OCI-LY1 (cell line): Measurements from ENCODE around the gene OR10X1.

Experiments
- H2AFZ ChIP-seq: fragments of 200-600 bp; sonication (generic), shearing (Covaris generic); 2 replicates; pipeline ENCODE4 v1.6.0; 2014; ENCODE audit warnings: antibody characterized with exemption, mild to moderate bottlenecking, low read length
- H3F3A ChIP-seq: fragments of 200-600 bp; sonication (generic), shearing (Covaris generic); 2 replicates; pipeline ENCODE4 v1.6.0; 2014; ENCODE audit warnings: mild to moderate bottlenecking, antibody characterized with exemption, low read length, moderate library complexity; ENCODE audit not compliant: insufficient read depth
- H3K27ac ChIP-seq: fragments of 200-600 bp; sonication (generic); 2 replicates; pipeline ENCODE4 v1.5.1; 2014; ENCODE audit warnings: low read length, mixed run types, mild to moderate bottlenecking, low read depth; ENCODE audit not compliant: poor library complexity, severe bottlenecking
- H3K27me3 ChIP-seq: fragments of 200-600 bp; sonication (generic); 2 replicates; pipeline ENCODE4 v1.6.0; 2014; ENCODE audit warnings: antibody characterized with exemption, mild to moderate bottlenecking, low read length, moderate library complexity; ENCODE audit not compliant: insufficient read depth
- H3K36me3 ChIP-seq: fragments of 200-600 bp; sonication (generic); 2 replicates; pipeline ENCODE4 v1.6.1; 2014; ENCODE audit warnings: mild to moderate bottlenecking, antibody characterized with exemption, low read length, moderate library complexity, mixed read lengths; ENCODE audit not compliant: insufficient read depth
- H3K4me1 ChIP-seq: fragments of 200-600 bp; sonication (generic); 2 replicates; pipeline ENCODE4 v1.5.1; 2014; ENCODE audit warnings: mild to moderate bottlenecking, low read length, moderate library complexity; ENCODE audit not compliant: insufficient read depth, severe bottlenecking
- H3K4me2 ChIP-seq: fragments of 200-600 bp; sonication (generic), shearing (Covaris generic); 2 replicates; pipeline ENCODE4 v1.6.1; 2014; ENCODE audit warnings: low read length
- H3K4me3 ChIP-seq: fragments of 200-600 bp; sonication (generic); 2 replicates; pipeline ENCODE4 v1.5.1; 2014; ENCODE audit warnings: low read length, low read depth, mild to moderate bottlenecking, mixed read lengths; ENCODE audit not compliant: poor library complexity, severe bottlenecking
- H3K79me2 ChIP-seq: fragments of 200-600 bp; shearing (Covaris generic); 2 replicates; pipeline ENCODE4 v1.6.1; 2016; ENCODE audit warnings: mixed run types, low read length, mixed read lengths; ENCODE audit not compliant: insufficient read depth
- H3K9ac ChIP-seq: fragments of 200-600 bp; sonication (generic), shearing (Covaris generic); 2 replicates; pipeline ENCODE4 v1.6.1; 2014; ENCODE audit warnings: mild to moderate bottlenecking, low read length, mixed read lengths
- H3K9me2 ChIP-seq: fragments of 200-600 bp; sonication (generic), shearing (Covaris generic); 2 replicates; pipeline ENCODE4 v1.6.1; 2014; ENCODE audit warnings: low read depth, mild to moderate bottlenecking, low read length, mixed read lengths
- H3K9me3 ChIP-seq: fragments of 200-600 bp; shearing (Covaris generic); 2 replicates; pipeline ENCODE4 v1.6.1; 2014; ENCODE audit warnings: low read length, mixed read lengths
- H4K20me1 ChIP-seq: fragments of 200-600 bp; sonication (generic), shearing (Covaris generic); 2 replicates; pipeline ENCODE4 v1.6.0; 2016; ENCODE audit warnings: mild to moderate bottlenecking, low read length; ENCODE audit not compliant: insufficient read depth
- EZH2 ChIP-seq: fragments of 200-600 bp; sonication (generic), shearing (Covaris generic); IDR thresholded peaks from 2 replicates; pipeline ENCODE4 v1.8.0; 2017; ENCODE audit warnings: borderline replicate concordance, mixed run types, mild to moderate bottlenecking, antibody characterized with exemption, low read length, moderate library complexity, mixed read lengths
- TF ChIP-seq, protein P1 (sequence below): fragments of 200-600 bp; sonication (generic), shearing (Covaris generic); IDR thresholded peaks from 2 replicates; pipeline ENCODE4 v1.5.1; 2017; ENCODE audit warnings: mild to moderate bottlenecking, antibody characterized with exemption, low read length, moderate library complexity, mixed read lengths

OR10X1 gene

DNA sequence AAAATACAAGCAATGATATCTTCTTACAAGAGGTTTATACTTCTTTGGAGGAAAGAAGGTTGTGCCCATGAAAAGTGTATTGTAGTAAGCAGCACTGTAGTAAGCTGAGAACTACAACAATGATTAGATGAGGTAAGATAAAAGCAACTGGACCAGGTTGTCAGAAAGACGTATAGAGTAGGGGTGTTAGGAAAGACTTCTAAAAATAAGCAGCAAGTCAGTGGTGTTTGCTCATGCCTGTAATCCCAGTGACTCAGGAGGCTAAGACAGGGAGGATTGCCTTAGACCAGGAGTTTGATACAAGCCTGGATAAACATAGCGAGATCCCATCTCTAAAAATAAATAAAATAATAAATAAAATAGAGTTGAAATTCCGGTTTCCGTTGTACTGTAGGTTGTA lies 4.3 kb upstream of the OR10X1 start:
- no peaks in the 10 kb centered on the region for H3K9me3 ChIP-seq
- no peaks in the 10 kb centered on the region for H4K20me1 ChIP-seq
- no peaks in the 10 kb centered on the region for H3K9me2 ChIP-seq
- H2AFZ ChIP-seq, result no peak overlapping the region
- no peak overlapping the region for H3K4me2 ChIP-seq
- H3K79me2 ChIP-seq, result no peaks in the 10 kb centered on the region
- TF ChIP-seq EZH2, result no peak
- TF ChIP-seq, protein P1, sequence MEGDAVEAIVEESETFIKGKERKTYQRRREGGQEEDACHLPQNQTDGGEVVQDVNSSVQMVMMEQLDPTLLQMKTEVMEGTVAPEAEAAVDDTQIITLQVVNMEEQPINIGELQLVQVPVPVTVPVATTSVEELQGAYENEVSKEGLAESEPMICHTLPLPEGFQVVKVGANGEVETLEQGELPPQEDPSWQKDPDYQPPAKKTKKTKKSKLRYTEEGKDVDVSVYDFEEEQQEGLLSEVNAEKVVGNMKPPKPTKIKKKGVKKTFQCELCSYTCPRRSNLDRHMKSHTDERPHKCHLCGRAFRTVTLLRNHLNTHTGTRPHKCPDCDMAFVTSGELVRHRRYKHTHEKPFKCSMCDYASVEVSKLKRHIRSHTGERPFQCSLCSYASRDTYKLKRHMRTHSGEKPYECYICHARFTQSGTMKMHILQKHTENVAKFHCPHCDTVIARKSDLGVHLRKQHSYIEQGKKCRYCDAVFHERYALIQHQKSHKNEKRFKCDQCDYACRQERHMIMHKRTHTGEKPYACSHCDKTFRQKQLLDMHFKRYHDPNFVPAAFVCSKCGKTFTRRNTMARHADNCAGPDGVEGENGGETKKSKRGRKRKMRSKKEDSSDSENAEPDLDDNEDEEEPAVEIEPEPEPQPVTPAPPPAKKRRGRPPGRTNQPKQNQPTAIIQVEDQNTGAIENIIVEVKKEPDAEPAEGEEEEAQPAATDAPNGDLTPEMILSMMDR, result no peak
- no peak overlapping the region for H3K27ac ChIP-seq
- H3K27me3 ChIP-seq, result no peaks in the 10 kb centered on the region
- no peak overlapping the region for H3K4me3 ChIP-seq
- no peaks in the 10 kb centered on the region for H3K4me1 ChIP-seq
- H3F3A ChIP-seq, result no peaks in the 10 kb centered on the region
- no peaks in the 10 kb centered on the region for H3K36me3 ChIP-seq
- no peak overlapping the region for H3K9ac ChIP-seq

DNA sequence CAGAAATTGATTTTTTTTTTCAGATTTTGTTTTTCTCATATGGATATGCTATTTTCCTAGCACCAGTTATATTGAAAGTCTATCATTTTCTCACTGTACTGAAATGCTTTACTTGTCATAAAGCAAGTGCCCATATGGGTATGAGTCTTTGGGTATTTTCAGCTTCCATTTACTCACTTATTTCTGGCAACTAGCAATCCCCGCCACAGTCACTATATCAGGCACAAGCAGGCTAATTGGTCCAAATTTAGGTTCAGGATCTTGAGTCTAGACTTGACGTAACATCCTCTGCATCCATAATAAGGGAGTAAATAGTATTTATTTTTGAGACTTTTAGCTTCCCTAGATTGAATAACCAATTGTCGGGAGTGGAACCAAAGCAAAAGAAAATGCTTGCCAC lies 2.1 kb downstream of the OR10X1 start:
- Histone ChIP-seq H3K9ac (no peak overlapping the region), H3K4me1 (no peaks in the 10 kb centered on the region), H3K9me2 (no peaks in the 10 kb centered on the region), H2AFZ (no peak overlapping the region), H3K79me2 (no peaks in the 10 kb centered on the region), H3K9me3 (no peaks in the 10 kb centered on the region), H3K36me3 (no peaks in the 10 kb centered on the region), H3K27me3 (no peaks in the 10 kb centered on the region), H3K27ac (no peak overlapping the region), H3K4me3 (no peak overlapping the region), H4K20me1 (no peaks in the 10 kb centered on the region), H3K4me2 (no peak overlapping the region), H3F3A (no peaks in the 10 kb centered on the region)
- TF ChIP-seq EZH2, result no peak
- TF ChIP-seq, protein P1, result no peak

DNA sequence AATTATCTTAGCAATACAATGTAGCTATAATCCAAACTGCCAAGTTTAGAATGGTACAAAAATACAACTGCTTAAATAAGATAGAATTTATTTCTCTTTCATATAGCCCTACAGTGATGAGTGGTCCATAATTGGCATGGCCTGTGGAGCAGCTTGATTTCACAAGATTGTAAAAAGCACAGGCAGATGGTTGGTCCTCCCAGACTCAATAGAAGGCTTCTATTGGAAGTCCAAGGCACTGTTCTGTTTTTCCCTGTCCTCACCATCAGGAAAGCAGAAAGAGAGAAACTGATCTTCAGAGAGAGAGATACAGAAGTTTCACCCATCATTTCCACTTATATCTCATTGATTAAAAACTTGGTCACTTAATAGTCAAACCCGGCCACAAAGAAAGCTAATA lies 7.5 kb downstream of the OR10X1 start:
- TF ChIP-seq, protein P1, result no peak
- no peak for TF ChIP-seq EZH2
- Histone ChIP-seq H3K27me3 (no peaks in the 10 kb centered on the region), H3K27ac (no peak overlapping the region), H4K20me1 (no peaks in the 10 kb centered on the region), H3K4me1 (no peaks in the 10 kb centered on the region), H3K9ac (no peak overlapping the region), H3K36me3 (no peaks in the 10 kb centered on the region), H3K9me2 (no peaks in the 10 kb centered on the region), H3F3A (no peaks in the 10 kb centered on the region), H3K79me2 (no peaks in the 10 kb centered on the region), H3K4me3 (no peak overlapping the region), H2AFZ (no peak overlapping the region), H3K4me2 (no peak overlapping the region), H3K9me3 (no peaks in the 10 kb centered on the region)
